ENCODE results near the gene PTPRJ.

DNA sequence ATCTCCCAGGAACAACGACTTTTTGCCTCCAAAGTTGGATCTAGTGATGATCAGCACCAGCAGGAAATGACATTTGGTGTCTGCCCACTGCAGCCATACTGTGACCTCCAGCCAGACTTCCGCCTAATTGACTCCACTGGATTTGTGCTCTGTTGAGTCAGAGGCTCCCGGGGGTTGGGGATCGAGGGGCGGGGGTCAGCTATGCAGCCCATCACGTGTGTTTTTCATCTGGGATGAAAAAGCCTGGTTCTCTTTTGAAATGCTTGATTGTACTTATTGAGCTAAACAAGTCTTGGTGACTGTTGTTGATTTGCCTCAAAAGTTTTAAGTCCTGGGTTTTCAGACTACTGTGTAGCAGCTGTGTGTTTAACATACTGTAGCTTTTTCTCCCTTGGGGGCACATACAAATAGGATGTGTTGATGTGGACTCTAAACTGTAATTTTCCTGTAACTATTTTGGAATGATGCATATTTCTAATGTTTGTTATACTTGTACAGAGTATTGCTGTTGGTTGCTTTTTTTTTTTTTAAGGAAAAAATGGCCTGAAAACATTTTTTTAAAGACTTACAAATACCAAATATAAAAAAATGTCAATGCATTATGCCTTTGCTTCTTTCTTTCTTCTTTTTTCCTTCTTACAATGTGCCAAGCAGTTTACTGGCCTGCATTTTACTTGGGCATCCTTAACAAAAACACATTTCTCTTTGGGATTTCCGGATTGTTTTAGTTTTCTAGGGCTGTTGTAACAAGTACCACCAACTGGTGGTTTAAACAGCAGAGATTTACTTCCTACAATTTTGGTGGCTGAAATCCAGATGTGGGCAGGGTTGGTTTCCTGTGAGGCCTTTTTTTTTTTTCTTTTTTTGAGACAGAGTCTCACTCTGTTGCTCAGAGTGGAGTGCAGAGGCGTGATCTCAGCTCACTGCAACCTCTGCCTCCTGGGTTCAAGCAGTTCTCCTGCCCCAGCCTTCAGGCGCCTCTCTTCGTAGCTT is 190.2 kb downstream of the PTPRJ start:
- TF ChIP-seq, protein P1, sequence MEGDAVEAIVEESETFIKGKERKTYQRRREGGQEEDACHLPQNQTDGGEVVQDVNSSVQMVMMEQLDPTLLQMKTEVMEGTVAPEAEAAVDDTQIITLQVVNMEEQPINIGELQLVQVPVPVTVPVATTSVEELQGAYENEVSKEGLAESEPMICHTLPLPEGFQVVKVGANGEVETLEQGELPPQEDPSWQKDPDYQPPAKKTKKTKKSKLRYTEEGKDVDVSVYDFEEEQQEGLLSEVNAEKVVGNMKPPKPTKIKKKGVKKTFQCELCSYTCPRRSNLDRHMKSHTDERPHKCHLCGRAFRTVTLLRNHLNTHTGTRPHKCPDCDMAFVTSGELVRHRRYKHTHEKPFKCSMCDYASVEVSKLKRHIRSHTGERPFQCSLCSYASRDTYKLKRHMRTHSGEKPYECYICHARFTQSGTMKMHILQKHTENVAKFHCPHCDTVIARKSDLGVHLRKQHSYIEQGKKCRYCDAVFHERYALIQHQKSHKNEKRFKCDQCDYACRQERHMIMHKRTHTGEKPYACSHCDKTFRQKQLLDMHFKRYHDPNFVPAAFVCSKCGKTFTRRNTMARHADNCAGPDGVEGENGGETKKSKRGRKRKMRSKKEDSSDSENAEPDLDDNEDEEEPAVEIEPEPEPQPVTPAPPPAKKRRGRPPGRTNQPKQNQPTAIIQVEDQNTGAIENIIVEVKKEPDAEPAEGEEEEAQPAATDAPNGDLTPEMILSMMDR (IDR thresholded peaks at IDR 0.05) = no peak
- TF ChIP-seq EZH2 (IDR thresholded peaks at IDR 0.05; ENCODE audit: borderline replicate concordance, insufficient read depth, low read depth, low read length, poor library complexity, severe bottlenecking) = no peak
